Measurements from ENCODE around the gene C6orf89.
A peak's percentile ranks its signal among the peaks of the same experiment; 100 is the strongest.

Gene C6orf89

GRCh38 chr6:36915599-36915998 lies 29.8 kb downstream of the C6orf89 start:
- Histone ChIP-seq H3K27me3 (ENCODE audit: control insufficient read depth in 1 of 2, insufficient read depth in 1 of 2, low read length in 2 of 2) (no peaks in the 10 kb centered on the region), H3K27ac (ENCODE audit: low read length, poor library complexity, severe bottlenecking) (no peak overlapping the region), H2AFZ (ENCODE audit: low read depth, low read length) (no peak overlapping the region), H3K4me3 (ENCODE audit: insufficient read depth in 1 of 2, low read depth in 1 of 2, low read length in 2 of 2) (no peak overlapping the region), H4K91ac (ENCODE audit: low read length) (no peak overlapping the region), H3K79me1 (replicated peaks; ENCODE audit: low read length, poor library complexity, severe bottlenecking) (peaks cover 2% of the 10 kb centered on the region), H3K4me2 (ENCODE audit: low read length, poor library complexity, severe bottlenecking) (no peak overlapping the region), H3K9ac (ENCODE audit: low read length) (no peak overlapping the region), H3K4ac (ENCODE audit: low read depth in 1 of 2, low read length in 2 of 2) (no peak overlapping the region), H3K23ac (ENCODE audit: low read length in 2 of 2) (no peak overlapping the region), H2BK5ac (ENCODE audit: low read depth, low read length, poor library complexity, severe bottlenecking) (no peak overlapping the region), H2BK12ac (ENCODE audit: low read length in 2 of 2) (no peak overlapping the region), H2BK15ac (ENCODE audit: low read depth, poor library complexity, severe bottlenecking) (no peak overlapping the region), H2BK120ac (ENCODE audit: low read depth, low read length) (no peak overlapping the region), H3K36me3 (ENCODE audit: control insufficient read depth in 1 of 2, insufficient read depth in 2 of 2, low read depth in 1 of 2, low read length in 2 of 2) (peaks cover 34 to 73% of the 10 kb centered on the region in 2 experiments), H4K8ac (ENCODE audit: low read length) (no peak overlapping the region), H3K9me3 (ENCODE audit: control insufficient read depth, low read length) (no peaks in the 10 kb centered on the region), H3K18ac (ENCODE audit: low read depth in 1 of 2, low read length in 2 of 2) (no peak overlapping the region), H3K4me1 (ENCODE audit: control insufficient read depth, insufficient read depth, low read depth, low read length) (peaks cover 13% of the 10 kb centered on the region), H3K14ac (ENCODE audit: low read length in 2 of 2) (no peak overlapping the region), H2AK5ac (ENCODE audit: low read length, severe bottlenecking) (no peak overlapping the region)
- WGBS = 96% methylated on average over 3 of the region's 4 CpGs
- DNase-seq = no peak

GRCh38 chr6:36916126-36916525 lies 30.4 kb downstream of the C6orf89 start:
- no peak overlapping the region for H2BK120ac ChIP-seq (ENCODE audit: low read depth, low read length)

GRCh38 chr6:36917541-36918193 lies 31.9 kb downstream of the C6orf89 start:
- WGBS = 100% methylated on average over 8 of the region's 10 CpGs
- H3K23ac ChIP-seq (ENCODE audit: low read length in 2 of 2) = no peak overlapping the region
- no peak overlapping the region for H3K18ac ChIP-seq (ENCODE audit: low read depth in 1 of 2, low read length in 2 of 2)
- no peak overlapping the region for H2AFZ ChIP-seq (ENCODE audit: low read depth, low read length)
- H2BK15ac ChIP-seq (ENCODE audit: low read depth, poor library complexity, severe bottlenecking) = no peak overlapping the region
- no peak overlapping the region for H4K91ac ChIP-seq (ENCODE audit: low read length)
- peaks cover 43 to 73% of the 10 kb centered on the region in 2 experiments for H3K36me3 ChIP-seq (ENCODE audit: control insufficient read depth in 1 of 2, insufficient read depth in 2 of 2, low read depth in 1 of 2, low read length in 2 of 2)
- H3K14ac ChIP-seq (ENCODE audit: low read length in 2 of 2) = no peak overlapping the region
- H3K4me3 ChIP-seq (ENCODE audit: insufficient read depth in 1 of 2, low read depth in 1 of 2, low read length in 2 of 2) = no peak overlapping the region
- peaks cover 10% of the 10 kb centered on the region for H3K4me1 ChIP-seq (ENCODE audit: control insufficient read depth, insufficient read depth, low read depth, low read length)
- no peak overlapping the region for H4K8ac ChIP-seq (ENCODE audit: low read length)
- no peak overlapping the region for H3K4me2 ChIP-seq (ENCODE audit: low read length, poor library complexity, severe bottlenecking)
- H2BK12ac ChIP-seq (ENCODE audit: low read length in 2 of 2) = no peak overlapping the region
- H2BK5ac ChIP-seq (ENCODE audit: low read depth, low read length, poor library complexity, severe bottlenecking) = no peak overlapping the region
- no peaks in the 10 kb centered on the region for H3K27me3 ChIP-seq (ENCODE audit: control insufficient read depth in 1 of 2, insufficient read depth in 1 of 2, low read length in 2 of 2)
- peaks cover 2% of the 10 kb centered on the region for H3K79me1 ChIP-seq (replicated peaks; ENCODE audit: low read length, poor library complexity, severe bottlenecking)
- H3K9me3 ChIP-seq (ENCODE audit: control insufficient read depth, low read length) = no peaks in the 10 kb centered on the region
- H2AK5ac ChIP-seq (ENCODE audit: low read length, severe bottlenecking) = no peak overlapping the region
- peak overlapping the region; percentile 50 for H3K9ac ChIP-seq (ENCODE audit: low read length)
- no peak for DNase-seq
- no peak overlapping the region for H3K4ac ChIP-seq (ENCODE audit: low read depth in 1 of 2, low read length in 2 of 2)
- no peak overlapping the region for H3K27ac ChIP-seq (ENCODE audit: low read length, poor library complexity, severe bottlenecking)
- no peak overlapping the region for H2BK120ac ChIP-seq (ENCODE audit: low read depth, low read length)

More at GRCh38 chr6:36916126-36916525, 30.4 kb downstream of the C6orf89 start:
- H3K9ac ChIP-seq (ENCODE audit: low read length) = no peak overlapping the region
- H3K4me3 ChIP-seq (ENCODE audit: insufficient read depth in 1 of 2, low read depth in 1 of 2, low read length in 2 of 2) = no peak overlapping the region
- no peak overlapping the region for H4K8ac ChIP-seq (ENCODE audit: low read length)
- H2BK5ac ChIP-seq (ENCODE audit: low read depth, low read length, poor library complexity, severe bottlenecking) = no peak overlapping the region
- no peak overlapping the region for H3K18ac ChIP-seq (ENCODE audit: low read depth in 1 of 2, low read length in 2 of 2)
- H3K4me1 ChIP-seq (ENCODE audit: control insufficient read depth, insufficient read depth, low read depth, low read length) = peaks cover 13% of the 10 kb centered on the region
- 98% methylated on average over 2 of the region's 2 CpGs for WGBS
- no peaks in the 10 kb centered on the region for H3K27me3 ChIP-seq (ENCODE audit: control insufficient read depth in 1 of 2, insufficient read depth in 1 of 2, low read length in 2 of 2)
- no peak overlapping the region for H2BK12ac ChIP-seq (ENCODE audit: low read length in 2 of 2)
- H3K79me1 ChIP-seq (replicated peaks; ENCODE audit: low read length, poor library complexity, severe bottlenecking) = peaks cover 2% of the 10 kb centered on the region
- no peak overlapping the region for H4K91ac ChIP-seq (ENCODE audit: low read length)
- no peak overlapping the region for H3K14ac ChIP-seq (ENCODE audit: low read length in 2 of 2)
- H2BK15ac ChIP-seq (ENCODE audit: low read depth, poor library complexity, severe bottlenecking) = no peak overlapping the region
- no peak overlapping the region for H2AFZ ChIP-seq (ENCODE audit: low read depth, low read length)
- no peak overlapping the region for H2AK5ac ChIP-seq (ENCODE audit: low read length, severe bottlenecking)
- no peaks in the 10 kb centered on the region for H3K9me3 ChIP-seq (ENCODE audit: control insufficient read depth, low read length)
- H3K4me2 ChIP-seq (ENCODE audit: low read length, poor library complexity, severe bottlenecking) = no peak overlapping the region
- no peak overlapping the region for H3K4ac ChIP-seq (ENCODE audit: low read depth in 1 of 2, low read length in 2 of 2)
- no peak overlapping the region for H3K23ac ChIP-seq (ENCODE audit: low read length in 2 of 2)
- no peak overlapping the region for H3K27ac ChIP-seq (ENCODE audit: low read length, poor library complexity, severe bottlenecking)
- DNase-seq = no peak
- H3K36me3 ChIP-seq (ENCODE audit: control insufficient read depth in 1 of 2, insufficient read depth in 2 of 2, low read depth in 1 of 2, low read length in 2 of 2) = peaks cover 37 to 72% of the 10 kb centered on the region in 2 experiments

- Histone ChIP-seq H3K79me1 (replicated peaks; ENCODE audit: low read length, poor library complexity, severe bottlenecking) (peaks cover 2% of the 10 kb centered on the region), H3K36me3 (ENCODE audit: control insufficient read depth in 1 of 2, insufficient read depth in 2 of 2, low read depth in 1 of 2, low read length in 2 of 2) (peaks cover 38 to 73% of the 10 kb centered on the region in 2 experiments), H3K4me3 (ENCODE audit: insufficient read depth in 1 of 2, low read depth in 1 of 2, low read length in 2 of 2) (no peak overlapping the region), H2BK120ac (ENCODE audit: low read depth, low read length) (no peak overlapping the region), H3K4ac (ENCODE audit: low read depth in 1 of 2, low read length in 2 of 2) (no peak overlapping the region), H2BK12ac (ENCODE audit: low read length in 2 of 2) (no peak overlapping the region), H2BK5ac (ENCODE audit: low read depth, low read length, poor library complexity, severe bottlenecking) (no peak overlapping the region), H4K91ac (ENCODE audit: low read length) (no peak overlapping the region), H3K4me1 (ENCODE audit: control insufficient read depth, insufficient read depth, low read depth, low read length) (peaks cover 10% of the 10 kb centered on the region), H3K4me2 (ENCODE audit: low read length, poor library complexity, severe bottlenecking) (no peak overlapping the region), H2AFZ (ENCODE audit: low read depth, low read length) (no peak overlapping the region), H2BK15ac (ENCODE audit: low read depth, poor library complexity, severe bottlenecking) (no peak overlapping the region), H3K9ac (ENCODE audit: low read length) (no peak overlapping the region), H3K18ac (ENCODE audit: low read depth in 1 of 2, low read length in 2 of 2) (no peak overlapping the region), H4K8ac (ENCODE audit: low read length) (no peak overlapping the region), H3K27me3 (ENCODE audit: control insufficient read depth in 1 of 2, insufficient read depth in 1 of 2, low read length in 2 of 2) (no peaks in the 10 kb centered on the region), H2AK5ac (ENCODE audit: low read length, severe bottlenecking) (no peak overlapping the region), H3K9me3 (ENCODE audit: control insufficient read depth, low read length) (no peaks in the 10 kb centered on the region), H3K27ac (ENCODE audit: low read length, poor library complexity, severe bottlenecking) (no peak overlapping the region), H3K14ac (ENCODE audit: low read length in 2 of 2) (no peak overlapping the region), H3K23ac (ENCODE audit: low read length in 2 of 2) (no peak overlapping the region)
- DNase-seq = no peak
- WGBS = 90% methylated on average over 4 of the region's 4 CpGs
Measured at GRCh38 chr6:36920049-36920448, 34.3 kb downstream of the C6orf89 start.
